ENCODE data around the gene BBC3.

BBC3 gene

DNA sequence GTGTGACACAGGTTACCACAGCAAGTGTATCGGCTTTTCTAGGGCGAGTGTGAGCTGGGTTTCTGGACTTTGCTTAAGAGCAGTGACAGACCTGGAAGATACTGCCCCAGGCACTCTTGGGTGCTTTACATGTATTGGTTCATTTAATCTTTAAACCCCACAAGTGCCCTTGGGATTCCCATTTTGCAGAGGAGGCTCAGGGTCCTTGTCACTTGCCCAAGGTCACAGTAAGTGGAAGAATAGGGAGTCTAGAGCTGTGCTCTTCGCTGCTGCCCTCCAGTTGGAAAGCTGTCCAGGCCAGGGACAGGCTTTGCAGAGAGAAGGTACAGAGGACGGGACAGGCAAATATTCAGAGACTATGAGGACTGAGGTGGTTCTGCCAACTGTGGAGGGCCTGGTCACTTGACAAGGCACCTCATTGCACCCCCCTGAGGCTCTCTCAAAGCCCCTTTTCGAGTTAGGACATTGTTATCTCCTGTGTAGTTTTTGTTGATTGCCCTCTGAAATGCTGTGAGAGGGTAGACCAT lies 42.4 kb downstream of the BBC3 start:
- DNase-seq, result no peak

- DNase-seq, result no peak
Measured at GRCh38 chr19:47187797-47188196, 43.2 kb downstream of the BBC3 start.

DNA sequence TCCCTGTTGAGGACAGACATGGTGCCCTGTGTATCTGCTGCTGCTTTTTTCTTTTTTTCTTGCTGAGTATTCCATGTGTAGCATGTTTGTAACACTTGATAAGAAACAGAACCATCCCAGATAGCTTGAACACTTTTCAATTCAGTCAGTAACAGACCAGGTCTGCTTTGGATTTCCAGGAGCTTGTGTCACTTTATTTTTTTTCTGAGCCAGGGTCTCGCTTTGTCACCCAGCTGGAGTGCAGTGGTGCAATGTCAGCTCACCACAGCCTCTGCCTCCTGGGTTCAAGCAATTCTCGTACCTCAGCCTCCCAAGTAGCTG lies 43.7 kb downstream of the BBC3 start:
- DNase-seq, result no peak

- DNase-seq, result no peak
Measured at GRCh38 chr19:47186446-47187334, 44.3 kb downstream of the BBC3 start.

- no peak for DNase-seq
Measured at GRCh38 chr19:47183601-47184000, 47.4 kb downstream of the BBC3 start.

DNA sequence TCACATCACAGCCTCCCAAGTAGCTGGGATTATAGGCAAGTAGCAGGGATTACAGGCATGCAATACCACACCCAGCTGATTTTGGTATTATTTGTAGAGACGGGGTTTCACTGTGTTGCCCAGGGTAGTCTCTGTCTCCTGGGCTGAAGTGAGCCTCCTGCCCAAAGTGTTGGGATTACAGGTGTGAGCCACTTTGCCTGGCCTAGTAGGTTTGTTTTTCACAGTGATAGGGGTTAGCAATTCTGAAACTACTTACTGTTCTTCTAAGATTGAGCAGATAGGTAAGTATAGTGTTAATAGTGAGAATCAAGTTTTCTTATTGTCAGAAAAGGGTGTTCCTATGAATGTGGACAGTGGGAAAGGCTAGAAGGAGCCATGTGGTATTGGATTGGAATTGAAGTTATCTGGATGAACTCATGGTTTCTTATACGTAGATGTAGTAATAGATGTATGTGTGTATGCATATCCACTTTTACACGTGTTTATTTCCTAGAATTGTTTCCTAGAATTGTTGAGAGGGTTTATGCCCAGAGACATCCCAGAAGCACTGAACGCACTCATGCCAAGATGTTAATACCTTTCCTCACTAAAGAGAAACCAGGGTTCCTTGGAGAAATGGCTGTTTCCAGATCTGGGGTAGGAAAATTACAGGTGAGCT lies 51.2 kb downstream of the BBC3 start:
- DNase-seq, result no peak

- no peak for DNase-seq
Measured at GRCh38 chr19:47176627-47177090, 54.3 kb downstream of the BBC3 start.

- DNase-seq, result no peak
Measured at GRCh38 chr19:47176071-47176626, 54.9 kb downstream of the BBC3 start.

DNA sequence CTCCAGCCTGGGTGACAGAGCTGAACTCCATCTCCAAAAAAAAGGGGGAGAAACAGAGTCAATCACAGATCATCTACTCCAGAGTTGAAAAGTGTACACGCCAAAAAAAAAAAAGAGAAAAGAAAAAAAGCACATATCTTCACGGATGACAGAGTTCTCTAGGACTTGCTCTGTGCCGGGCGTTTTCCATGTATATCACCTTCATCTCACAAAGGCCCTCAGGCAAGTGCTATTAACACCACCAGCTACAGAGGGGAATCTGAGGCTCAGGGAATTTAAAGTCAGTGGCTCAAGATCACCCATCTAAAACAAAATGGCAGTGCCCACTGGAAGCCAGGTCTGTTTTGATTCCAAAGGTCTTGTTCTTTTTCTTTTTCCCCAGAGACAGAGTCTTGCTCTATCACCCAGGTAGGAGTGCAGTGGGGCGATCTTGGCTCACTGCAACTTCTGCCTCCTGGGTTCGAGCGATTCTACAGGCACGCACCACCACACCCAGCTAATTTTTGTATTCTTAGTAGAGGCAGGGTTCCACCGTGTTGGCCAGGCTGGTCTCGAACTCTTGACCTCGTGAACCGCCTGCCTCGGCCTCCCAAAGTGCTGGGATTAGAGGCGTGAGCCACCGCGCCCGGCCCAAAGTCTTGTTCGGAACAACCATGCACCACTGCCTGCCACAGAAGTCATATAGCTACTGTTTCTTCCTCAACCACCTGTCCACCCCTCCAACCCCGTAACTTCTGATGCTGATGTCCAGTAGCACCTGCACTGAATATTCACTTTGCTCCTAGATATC lies 58.1 kb downstream of the BBC3 start:
- no peak for DNase-seq

Measured in kidney glomerular epithelial cell (primary cell).